ENCODE measurements around the gene PCDH9. TPM values are rescaled to one million over a fixed set of nuclear protein-coding genes. Genes with fewer than 3 reads are reported as not detected.

Gene PCDH9
- total and polyA plus RNA-seq, 4 experiments from 2014 or later: 0.08 to 0.18 (median 0.14) TPM

- intact Hi-C loops (cut with micrococcal nuclease): no loop called here
- Histone ChIP-seq H3K4me3 (ENCODE audit: low read length in 2 of 2) (no peak overlapping the region), H3K4me1 (ENCODE audit: insufficient read depth, low read length) (no peaks in the 10 kb centered on the region), H3K27me3 (ENCODE audit: insufficient read depth, low read length) (no peaks in the 10 kb centered on the region), H3K9me3 (ENCODE audit: control insufficient read depth in 1 of 2, low read length in 2 of 2) (no peaks in the 10 kb centered on the region), H3K27ac (ENCODE audit: low read depth, low read length) (no peak overlapping the region), H3K36me3 (ENCODE audit: insufficient read depth, low read length) (no peaks in the 10 kb centered on the region)
- CTCF ChIA-PET (ENCODE audit: partially characterized antibody): no interaction called here
- Mint-ChIP-seq H3K4me1 (no peaks in the 10 kb centered on the region), H3K9me3 (peaks cover 0 to 14% (median 6%) of the 10 kb centered on the region in 8 donors), H3K36me3 (no peaks in the 10 kb centered on the region), H3K27ac (no peak overlapping the region), H3K4me3 (no peak overlapping the region), H3K27me3 (no peaks in the 10 kb centered on the region)
- POLR2A ChIA-PET (ENCODE audit: partially characterized antibody): no interaction called here
- no peak for DNase-seq
Measured at GRCh38 chr13:66689628-66690027, 540.5 kb downstream of the PCDH9 start.

GRCh38 chr13:66689037-66689619, 541.0 kb downstream of the PCDH9 start:
- ChIA-PET CTCF (ENCODE audit: partially characterized antibody) (no interaction called here), POLR2A (ENCODE audit: partially characterized antibody) (no interaction called here)
- Mint-ChIP-seq H3K27ac (no peak overlapping the region), H3K9me3 (peaks cover 0 to 16% (median 8%) of the 10 kb centered on the region in 8 donors), H3K27me3 (no peaks in the 10 kb centered on the region), H3K36me3 (no peaks in the 10 kb centered on the region), H3K4me3 (no peak overlapping the region), H3K4me1 (no peaks in the 10 kb centered on the region)
- Histone ChIP-seq H3K9me3 (ENCODE audit: control insufficient read depth in 1 of 2, low read length in 2 of 2) (no peaks in the 10 kb centered on the region), H3K4me3 (ENCODE audit: low read length in 2 of 2) (no peak overlapping the region), H3K4me1 (ENCODE audit: insufficient read depth, low read length) (no peaks in the 10 kb centered on the region), H3K27ac (ENCODE audit: low read depth, low read length) (no peak overlapping the region), H3K27me3 (ENCODE audit: insufficient read depth, low read length) (no peaks in the 10 kb centered on the region), H3K36me3 (ENCODE audit: insufficient read depth, low read length) (no peaks in the 10 kb centered on the region)
- no peak for DNase-seq
- intact Hi-C loops (cut with micrococcal nuclease): no loop called here

GRCh38 chr13:66681403-66681802, 548.7 kb downstream of the PCDH9 start:
- CTCF ChIA-PET (ENCODE audit: partially characterized antibody): no interaction called here
- Mint-ChIP-seq H3K36me3 (no peaks in the 10 kb centered on the region), H3K9me3 (peaks cover 0 to 9% (median 6%) of the 10 kb centered on the region in 8 donors), H3K27me3 (no peaks in the 10 kb centered on the region), H3K4me3 (no peak overlapping the region), H3K27ac (no peak overlapping the region), H3K4me1 (no peaks in the 10 kb centered on the region)
- intact Hi-C loops (cut with micrococcal nuclease): no loop called here
- Histone ChIP-seq H3K27me3 (ENCODE audit: insufficient read depth, low read length) (no peaks in the 10 kb centered on the region), H3K4me1 (ENCODE audit: insufficient read depth, low read length) (no peaks in the 10 kb centered on the region), H3K36me3 (ENCODE audit: insufficient read depth, low read length) (no peaks in the 10 kb centered on the region), H3K27ac (ENCODE audit: low read depth, low read length) (no peak overlapping the region), H3K4me3 (ENCODE audit: low read length in 2 of 2) (no peak overlapping the region), H3K9me3 (ENCODE audit: control insufficient read depth in 1 of 2, low read length in 2 of 2) (peaks cover 0 to 3% of the 10 kb centered on the region in 2 donors)
- POLR2A ChIA-PET (ENCODE audit: partially characterized antibody): no interaction called here
- DNase-seq: no peak

GRCh38 chr13:66680031-66680430, 550.1 kb downstream of the PCDH9 start:
- Mint-ChIP-seq H3K9me3 (peaks cover 0 to 9% (median 5%) of the 10 kb centered on the region in 8 donors), H3K36me3 (no peaks in the 10 kb centered on the region), H3K4me1 (no peaks in the 10 kb centered on the region), H3K27ac (no peak overlapping the region), H3K27me3 (no peaks in the 10 kb centered on the region), H3K4me3 (no peak overlapping the region)
- Histone ChIP-seq H3K27me3 (ENCODE audit: insufficient read depth, low read length) (no peaks in the 10 kb centered on the region), H3K4me1 (ENCODE audit: insufficient read depth, low read length) (no peaks in the 10 kb centered on the region), H3K4me3 (ENCODE audit: low read length in 2 of 2) (no peak overlapping the region), H3K9me3 (ENCODE audit: control insufficient read depth in 1 of 2, low read length in 2 of 2) (peaks cover 0 to 3% of the 10 kb centered on the region in 2 donors), H3K27ac (ENCODE audit: low read depth, low read length) (no peak overlapping the region), H3K36me3 (ENCODE audit: insufficient read depth, low read length) (no peaks in the 10 kb centered on the region)
- no peak for DNase-seq
- POLR2A ChIA-PET (ENCODE audit: partially characterized antibody): no interaction called here
- CTCF ChIA-PET (ENCODE audit: partially characterized antibody): no interaction called here
- intact Hi-C loops (cut with micrococcal nuclease): no loop called here

- ChIA-PET CTCF (ENCODE audit: partially characterized antibody) (no interaction called here), POLR2A (ENCODE audit: partially characterized antibody) (no interaction called here)
- Histone ChIP-seq H3K27me3 (ENCODE audit: insufficient read depth, low read length) (no peaks in the 10 kb centered on the region), H3K4me3 (ENCODE audit: low read length in 2 of 2) (no peak overlapping the region), H3K4me1 (ENCODE audit: insufficient read depth, low read length) (no peaks in the 10 kb centered on the region), H3K27ac (ENCODE audit: low read depth, low read length) (no peak overlapping the region), H3K9me3 (ENCODE audit: control insufficient read depth in 1 of 2, low read length in 2 of 2) (peaks cover 0 to 3% of the 10 kb centered on the region in 2 donors), H3K36me3 (ENCODE audit: insufficient read depth, low read length) (no peaks in the 10 kb centered on the region)
- Mint-ChIP-seq H3K9me3 (peaks cover 0 to 21% (median 6%) of the 10 kb centered on the region in 8 donors), H3K27ac (no peak overlapping the region), H3K4me1 (no peaks in the 10 kb centered on the region), H3K4me3 (no peak overlapping the region), H3K36me3 (no peaks in the 10 kb centered on the region), H3K27me3 (no peaks in the 10 kb centered on the region)
- intact Hi-C loops (cut with micrococcal nuclease): no loop called here
- no peak for DNase-seq
Measured at GRCh38 chr13:66675620-66676019, 554.5 kb downstream of the PCDH9 start.

- Mint-ChIP-seq H3K4me1 (no peaks in the 10 kb centered on the region), H3K4me3 (no peak overlapping the region), H3K27ac (no peak overlapping the region), H3K9me3 (peaks cover 0 to 25% (median 8%) of the 10 kb centered on the region in 8 donors), H3K36me3 (no peaks in the 10 kb centered on the region), H3K27me3 (no peaks in the 10 kb centered on the region)
- Histone ChIP-seq H3K36me3 (ENCODE audit: insufficient read depth, low read length) (no peaks in the 10 kb centered on the region), H3K27ac (ENCODE audit: low read depth, low read length) (no peak overlapping the region), H3K27me3 (ENCODE audit: insufficient read depth, low read length) (no peaks in the 10 kb centered on the region), H3K4me1 (ENCODE audit: insufficient read depth, low read length) (no peaks in the 10 kb centered on the region), H3K9me3 (ENCODE audit: control insufficient read depth in 1 of 2, low read length in 2 of 2) (peaks cover 0 to 3% of the 10 kb centered on the region in 2 donors), H3K4me3 (ENCODE audit: low read length in 2 of 2) (no peak overlapping the region)
- POLR2A ChIA-PET (ENCODE audit: partially characterized antibody): no interaction called here
- intact Hi-C loops (cut with micrococcal nuclease): no loop called here
- CTCF ChIA-PET (ENCODE audit: partially characterized antibody): no interaction called here
- DNase-seq: no peak
Measured at GRCh38 chr13:66673401-66673800, 556.7 kb downstream of the PCDH9 start.

GRCh38 chr13:66665991-66666390, 564.1 kb downstream of the PCDH9 start:
- Mint-ChIP-seq H3K27me3 (no peaks in the 10 kb centered on the region), H3K9me3 (peaks cover 1 to 15% (median 8%) of the 10 kb centered on the region in 8 donors), H3K27ac (no peak overlapping the region), H3K36me3 (no peaks in the 10 kb centered on the region), H3K4me1 (no peaks in the 10 kb centered on the region), H3K4me3 (no peak overlapping the region)
- Histone ChIP-seq H3K27me3 (ENCODE audit: insufficient read depth, low read length) (no peaks in the 10 kb centered on the region), H3K4me3 (ENCODE audit: low read length in 2 of 2) (no peak overlapping the region), H3K4me1 (ENCODE audit: insufficient read depth, low read length) (no peaks in the 10 kb centered on the region), H3K36me3 (ENCODE audit: insufficient read depth, low read length) (no peaks in the 10 kb centered on the region), H3K9me3 (ENCODE audit: control insufficient read depth in 1 of 2, low read length in 2 of 2) (no peaks in the 10 kb centered on the region), H3K27ac (ENCODE audit: low read depth, low read length) (no peak overlapping the region)
- ChIA-PET CTCF (ENCODE audit: partially characterized antibody) (no interaction called here), POLR2A (ENCODE audit: partially characterized antibody) (no interaction called here)
- no peak for DNase-seq
- intact Hi-C loops (cut with micrococcal nuclease): no loop called here

- Histone ChIP-seq H3K27me3 (ENCODE audit: insufficient read depth, low read length) (no peaks in the 10 kb centered on the region), H3K4me1 (ENCODE audit: insufficient read depth, low read length) (no peaks in the 10 kb centered on the region), H3K4me3 (ENCODE audit: low read length in 2 of 2) (no peak overlapping the region), H3K36me3 (ENCODE audit: insufficient read depth, low read length) (no peaks in the 10 kb centered on the region), H3K9me3 (ENCODE audit: control insufficient read depth in 1 of 2, low read length in 2 of 2) (no peaks in the 10 kb centered on the region), H3K27ac (ENCODE audit: low read depth, low read length) (no peak overlapping the region)
- ChIA-PET CTCF (ENCODE audit: partially characterized antibody) (no interaction called here), POLR2A (ENCODE audit: partially characterized antibody) (no interaction called here)
- Mint-ChIP-seq H3K4me3 (no peak overlapping the region), H3K27me3 (no peaks in the 10 kb centered on the region), H3K27ac (no peak overlapping the region), H3K36me3 (no peaks in the 10 kb centered on the region), H3K4me1 (no peaks in the 10 kb centered on the region), H3K9me3 (peaks cover 1 to 14% (median 4%) of the 10 kb centered on the region in 8 donors)
- DNase-seq: no peak
- intact Hi-C loops (cut with micrococcal nuclease): no loop called here
Measured at GRCh38 chr13:66663711-66664110, 566.4 kb downstream of the PCDH9 start.

All from CD4-positive, alpha-beta memory T cell (primary cell).